Hippocampal formation (tissue), 2 donors: Measurements from ENCODE around the gene ANXA2.

Experiments
- DNase-seq, 2 donors: peaks; one replicate each; lab custom pipeline; 2025; lab: John Stamatoyannopoulos, UW

Gene ANXA2

DNA sequence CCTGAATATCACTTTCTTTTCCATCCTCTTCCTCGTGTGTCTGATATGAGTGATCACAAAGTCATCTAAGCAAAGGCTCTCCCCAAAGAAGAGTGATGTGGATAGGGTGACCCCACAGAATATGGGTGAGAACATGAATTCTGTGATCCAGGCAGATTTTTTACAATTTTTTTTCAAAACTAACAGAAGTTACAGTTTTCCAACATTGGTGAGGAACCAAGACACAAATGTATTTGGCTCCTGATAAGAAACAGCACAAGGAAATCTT lies 27.0 kb downstream of the ANXA2 start:
- no peak for DNase-seq

DNA sequence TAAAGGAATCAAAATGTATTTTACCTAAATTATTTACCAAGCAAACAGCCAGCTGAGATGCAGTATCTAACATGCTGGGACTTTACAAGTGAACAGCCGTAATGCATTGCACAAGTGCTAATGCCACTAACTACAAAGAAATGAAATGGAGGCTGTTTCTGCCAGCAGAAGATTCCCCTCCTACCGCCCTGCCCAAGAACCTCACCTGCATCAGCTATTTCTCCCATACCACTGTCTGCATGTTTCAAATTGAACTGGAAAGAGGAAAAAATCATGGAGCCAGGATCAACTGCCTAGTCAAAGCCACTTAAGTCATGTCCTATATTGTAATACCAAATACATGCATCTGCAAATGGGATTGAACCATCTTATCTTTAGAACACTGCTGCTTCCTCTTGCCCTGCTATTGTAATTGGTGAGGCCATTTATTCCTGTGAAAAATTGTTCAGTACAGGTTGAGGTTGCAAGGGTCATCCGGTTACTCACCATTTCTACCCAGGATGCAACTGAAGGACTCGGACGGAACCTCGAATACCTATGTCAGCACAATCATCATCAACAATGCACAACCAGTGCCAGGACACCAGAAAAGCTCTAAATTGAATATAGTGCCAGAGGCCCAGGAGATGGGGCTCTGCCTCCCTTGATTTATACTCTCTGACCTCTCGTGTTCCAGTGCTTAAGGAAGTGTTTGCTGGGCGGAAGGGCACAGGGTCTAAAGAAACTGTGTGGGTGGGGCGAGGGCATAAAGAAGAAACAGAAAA lies 27.5 kb downstream of the ANXA2 start:
- DNase-seq: no peak

DNA sequence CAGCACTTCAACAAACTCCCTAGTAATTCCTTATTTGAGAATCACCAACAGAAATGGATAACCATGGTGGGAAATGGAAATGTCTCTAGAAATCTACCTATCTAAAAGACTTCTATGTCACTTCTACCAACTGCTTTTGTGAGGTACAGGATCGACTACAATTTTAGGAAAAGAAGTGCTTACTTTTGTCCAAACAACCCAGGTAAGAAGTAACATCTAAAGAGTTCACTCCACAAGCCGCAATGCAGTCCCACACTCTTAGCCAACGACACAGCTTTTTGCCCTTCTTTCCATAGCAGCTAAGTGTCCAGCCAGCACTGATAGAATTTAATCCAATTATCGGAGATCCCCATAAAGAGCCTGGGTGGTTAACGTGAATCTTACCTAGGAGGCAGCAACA lies 28.1 kb downstream of the ANXA2 start:
- no peak for DNase-seq

DNA sequence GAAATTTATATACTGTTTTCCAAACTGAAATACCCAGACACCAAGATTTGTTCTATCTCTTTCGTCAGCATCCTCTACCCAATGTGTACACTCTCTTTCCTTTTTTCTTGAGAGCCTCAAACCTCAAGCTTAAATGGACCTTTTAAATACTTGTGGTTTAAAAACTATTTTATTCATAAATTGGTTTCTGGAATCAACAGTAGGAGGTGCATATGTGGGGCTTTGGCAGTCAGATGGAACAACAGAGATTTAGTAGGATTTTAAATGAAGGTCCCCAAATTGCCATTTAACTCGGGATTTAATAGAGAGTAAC lies 33.2 kb downstream of the ANXA2 start:
- DNase-seq: no peak

DNA sequence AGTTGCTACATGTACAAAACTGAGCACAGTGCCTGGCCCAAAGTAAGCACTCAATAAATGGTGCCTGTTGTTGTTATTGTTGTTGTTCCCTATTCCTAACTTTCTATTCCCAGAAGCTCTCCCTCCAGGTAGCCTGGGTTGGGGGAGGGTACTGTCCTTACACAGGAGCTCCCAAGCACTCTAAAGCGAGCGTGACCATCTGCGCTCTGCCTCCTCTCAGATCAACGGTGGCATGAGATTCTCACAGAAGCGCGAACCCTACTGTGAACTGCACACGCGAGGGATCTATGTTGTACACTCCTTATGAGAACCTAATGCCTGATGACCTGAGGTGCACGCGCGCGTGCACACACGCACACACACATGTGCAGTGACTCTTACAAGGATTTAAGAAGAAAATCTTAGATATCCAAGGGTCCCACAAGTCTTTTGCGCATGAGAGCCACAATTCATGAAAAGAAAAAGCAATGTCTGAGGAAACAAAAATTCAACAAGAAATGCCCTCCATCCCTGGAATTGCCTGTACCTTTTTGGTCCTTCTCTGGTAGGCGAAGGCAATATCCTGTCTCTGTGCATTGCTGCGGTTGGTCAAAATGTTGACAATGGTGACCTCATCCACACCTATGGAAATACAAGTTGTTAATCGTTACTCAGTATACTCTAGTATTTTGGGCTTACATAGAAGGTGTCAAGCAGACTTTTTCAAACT lies 33.7 kb downstream of the ANXA2 start:
- no peak for DNase-seq

DNA sequence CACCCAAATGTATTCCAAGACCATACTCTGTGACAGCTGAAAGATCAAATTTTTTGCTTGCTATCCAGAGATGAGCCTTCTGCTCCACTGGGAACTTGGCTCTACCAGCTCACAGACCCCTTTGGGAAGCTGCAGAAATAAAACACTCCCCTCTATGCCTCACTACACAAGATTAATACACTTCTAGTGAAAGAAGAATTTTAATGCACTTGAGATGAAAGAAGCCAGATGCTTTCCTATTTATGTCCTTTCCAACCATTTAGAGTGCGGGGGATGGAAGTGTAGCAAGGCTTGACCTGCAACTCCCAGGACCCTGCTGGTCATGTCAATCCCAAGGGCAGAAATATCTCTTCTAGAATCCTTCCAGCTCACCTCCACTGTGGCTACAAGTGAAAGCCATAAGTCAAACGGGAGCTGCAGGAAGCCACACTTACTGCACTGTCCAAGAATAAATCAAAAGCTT lies 34.7 kb downstream of the ANXA2 start:
- DNase-seq: no peak

DNA sequence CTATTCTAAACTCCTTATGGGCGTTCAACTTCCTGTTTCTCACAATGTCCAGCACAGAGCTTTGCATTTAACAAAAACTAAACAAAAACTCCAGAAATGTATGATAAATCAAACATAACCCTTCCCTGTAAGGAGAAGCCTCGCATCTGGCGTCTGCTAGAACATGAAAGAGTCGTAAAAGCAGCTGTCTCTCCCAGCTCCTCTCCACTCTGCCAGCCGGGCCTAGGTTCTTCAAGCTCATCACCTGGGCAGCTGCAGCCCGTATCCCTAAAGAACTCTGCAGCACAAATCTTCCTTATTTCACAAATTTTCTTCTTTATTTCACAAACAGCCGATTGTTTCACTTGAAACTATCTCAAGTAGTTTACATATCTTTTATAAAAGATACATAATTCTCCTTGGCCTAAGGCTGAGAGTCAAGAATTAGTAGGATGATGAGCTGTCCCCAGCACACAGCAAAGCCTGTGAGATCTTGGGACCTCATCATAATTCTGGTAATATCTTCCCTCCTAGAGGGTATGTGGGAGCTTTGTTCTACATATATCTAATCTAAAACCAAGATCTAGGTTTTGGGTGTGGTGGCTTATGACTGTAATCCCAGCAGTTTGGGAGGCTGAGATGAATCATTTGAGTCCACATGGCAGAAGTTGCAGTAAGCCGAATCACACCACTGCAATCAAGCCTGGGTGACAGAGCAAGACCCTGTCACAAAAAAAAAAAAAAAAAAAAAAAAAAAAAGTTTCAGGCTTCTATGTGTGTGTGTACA lies 35.3 kb downstream of the ANXA2 start:
- no peak for DNase-seq

DNA sequence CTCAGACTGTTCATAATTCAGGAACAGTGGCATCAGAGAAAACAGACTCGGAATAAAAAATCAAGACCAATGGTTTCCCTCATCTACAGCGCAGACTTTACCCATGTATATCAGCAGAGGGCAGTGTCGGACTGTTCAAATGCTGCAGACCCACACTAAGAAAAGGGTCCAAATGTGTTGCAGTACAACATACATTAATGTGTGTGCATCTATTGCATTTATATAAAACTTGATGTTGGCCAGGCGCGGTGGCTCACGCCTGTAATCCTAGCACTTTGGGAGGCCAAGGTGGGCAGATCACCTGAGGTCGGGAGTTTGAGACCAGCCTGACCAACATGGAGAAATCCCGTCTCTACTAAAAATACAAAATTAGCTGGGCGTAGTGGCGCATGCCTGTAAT lies 38.0 kb downstream of the ANXA2 start:
- DNase-seq: peak; percentile 47 to 61

DNA sequence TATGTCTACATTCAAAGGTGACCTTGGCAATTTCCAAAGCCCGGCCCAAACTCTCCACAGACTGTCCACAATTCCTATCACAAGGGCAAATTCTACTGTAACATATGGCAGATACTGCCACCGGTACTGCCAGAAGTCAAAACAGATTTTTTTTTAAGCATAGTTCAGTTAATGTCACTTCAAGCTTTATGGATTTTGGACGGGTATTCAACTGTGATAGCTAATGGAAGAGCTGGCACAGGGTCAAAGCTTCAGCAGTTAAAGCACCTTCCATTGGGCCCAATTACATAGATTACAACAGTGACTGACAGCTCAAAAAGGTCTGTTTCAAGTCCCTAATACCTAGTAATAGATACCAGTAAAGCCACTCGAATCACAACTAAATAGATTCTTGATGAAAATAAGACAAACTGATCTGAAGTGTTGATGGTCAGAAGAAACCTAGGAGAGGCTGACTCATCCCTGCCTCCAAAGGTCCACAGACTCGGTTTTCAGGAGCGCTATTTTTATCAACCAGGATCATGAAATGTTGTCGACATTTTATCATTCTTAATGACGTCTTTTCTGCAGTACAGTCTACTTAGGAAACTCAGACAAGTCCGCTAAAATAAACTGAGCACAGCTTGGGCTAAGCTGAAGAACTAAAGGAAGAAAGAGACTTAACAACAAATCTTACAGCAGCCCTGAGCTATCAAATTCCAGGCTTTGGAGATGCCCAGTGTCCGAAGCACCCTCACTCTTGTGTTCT lies 38.7 kb downstream of the ANXA2 start:
- DNase-seq: no peak

DNA sequence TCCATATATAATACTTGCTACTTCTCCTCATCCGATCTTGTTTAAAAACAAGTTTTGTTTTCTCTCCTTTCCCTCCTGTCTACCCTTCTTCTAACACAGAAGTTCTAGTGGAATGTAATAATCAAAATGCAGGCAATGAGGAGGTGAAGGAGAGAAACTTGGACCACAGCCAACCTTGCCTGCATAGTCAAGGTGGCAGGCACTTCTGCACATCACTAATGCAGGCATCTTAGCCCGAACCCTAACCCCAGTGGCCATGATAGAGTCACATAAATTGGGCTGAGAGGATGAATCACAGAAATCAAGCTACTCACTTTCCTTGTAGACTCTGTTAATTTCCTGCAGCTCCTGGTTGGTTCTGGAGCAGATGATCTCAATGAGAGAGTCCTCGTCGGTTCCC lies 41.0 kb downstream of the ANXA2 start:
- DNase-seq: no peak

DNA sequence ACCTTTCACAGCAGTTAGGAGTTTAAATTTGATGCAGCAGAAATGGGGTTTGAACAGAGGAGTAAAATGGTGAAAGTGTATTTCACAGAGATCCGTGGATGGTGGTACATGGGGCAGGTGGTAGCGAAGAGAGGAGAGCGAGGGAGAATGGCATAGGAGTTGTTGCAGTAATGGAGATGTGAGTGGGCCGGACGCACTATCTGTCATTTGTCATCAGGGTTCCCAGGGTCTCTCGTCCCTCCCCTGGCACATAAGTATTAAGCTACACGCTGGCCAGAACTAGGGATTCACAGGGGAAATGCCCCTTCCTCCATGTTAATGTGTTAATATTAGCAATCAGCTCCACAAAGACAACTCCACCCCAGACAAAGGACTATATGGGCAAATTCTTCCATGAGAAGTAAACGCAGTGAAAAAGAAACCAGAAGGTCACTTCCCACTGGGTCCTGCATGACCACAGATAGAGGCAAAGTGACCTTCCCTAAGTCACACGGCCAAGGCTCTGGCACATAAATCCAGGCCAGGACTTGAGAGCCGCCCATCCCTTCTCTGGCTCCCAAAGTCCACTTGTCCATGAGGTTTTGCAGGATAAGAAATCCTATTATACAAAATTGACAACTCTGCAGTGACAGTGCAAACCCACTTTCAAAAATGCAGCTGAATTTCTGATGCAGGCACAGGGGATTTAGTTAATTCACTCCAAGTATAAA lies 42.5 kb downstream of the ANXA2 start:
- no peak for DNase-seq

DNA sequence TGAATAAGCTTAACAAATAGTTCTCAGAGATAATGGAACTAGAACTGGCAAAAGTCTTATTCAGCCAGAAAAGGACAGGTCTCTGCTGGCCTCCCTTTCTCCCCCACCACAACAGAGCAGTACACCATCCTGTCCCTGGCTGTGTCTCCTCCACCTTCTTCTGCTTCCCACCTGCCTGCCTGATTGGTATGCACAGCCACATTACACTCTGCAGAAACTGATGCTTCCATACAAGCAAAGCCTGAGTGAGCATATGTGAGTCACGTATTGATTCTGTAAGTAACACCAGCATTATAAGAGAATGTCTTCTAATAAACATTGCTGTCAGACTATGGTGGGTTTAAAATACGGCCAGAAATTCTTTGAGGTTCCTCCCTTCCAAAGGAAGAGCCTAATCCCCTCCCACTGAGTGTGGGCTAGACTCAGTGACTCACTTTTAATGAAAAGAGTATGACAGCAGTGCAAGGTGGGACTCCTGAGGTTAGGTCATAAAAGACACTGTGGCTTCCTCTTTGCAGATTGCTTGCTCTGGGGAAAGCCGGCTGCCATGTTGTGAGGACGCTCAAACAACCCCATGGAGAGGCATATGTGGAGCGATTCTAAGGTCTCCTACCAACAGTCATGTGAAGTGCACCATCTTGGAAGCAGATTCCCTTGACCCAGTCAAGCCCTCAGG lies 44.4 kb downstream of the ANXA2 start:
- no peak for DNase-seq

DNA sequence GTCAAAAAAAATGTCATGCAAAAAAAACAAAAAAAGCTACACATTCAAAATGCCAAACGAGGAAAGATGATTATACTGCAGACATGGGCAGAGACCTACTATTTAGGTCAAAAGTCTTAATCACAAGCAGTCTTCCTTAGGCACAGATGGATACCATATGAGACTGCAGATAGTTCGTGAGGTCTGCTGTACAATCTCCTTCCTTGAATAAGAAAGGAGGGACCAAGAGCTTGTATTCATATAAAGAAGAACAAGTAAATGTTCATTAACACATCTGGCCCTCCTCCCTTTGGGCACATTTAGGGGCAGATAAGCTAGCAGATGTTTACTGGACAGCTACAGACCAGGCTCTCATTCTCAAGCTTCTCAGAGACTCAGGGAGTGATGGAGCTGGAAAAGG lies 45.3 kb downstream of the ANXA2 start:
- no peak for DNase-seq

DNA sequence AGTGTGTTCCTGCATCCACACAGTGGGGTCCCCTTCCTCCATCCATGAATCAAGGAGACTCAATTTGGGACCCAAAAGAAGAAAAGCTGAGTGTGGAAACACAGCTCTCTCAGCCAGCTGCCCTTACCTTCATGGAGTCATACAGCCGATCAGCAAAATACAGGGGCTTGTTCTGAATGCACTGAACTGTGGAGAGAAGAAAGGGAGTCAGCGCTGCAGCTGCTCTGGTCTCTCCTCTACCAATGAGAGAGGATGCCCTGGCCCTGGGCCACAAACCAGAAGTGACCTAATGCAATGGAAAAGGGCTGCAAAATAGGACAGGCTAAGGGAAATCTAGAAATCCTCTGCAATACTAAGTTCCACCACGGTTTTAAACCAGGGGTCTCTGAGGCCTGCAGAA lies 46.7 kb downstream of the ANXA2 start:
- no peak for DNase-seq

DNA sequence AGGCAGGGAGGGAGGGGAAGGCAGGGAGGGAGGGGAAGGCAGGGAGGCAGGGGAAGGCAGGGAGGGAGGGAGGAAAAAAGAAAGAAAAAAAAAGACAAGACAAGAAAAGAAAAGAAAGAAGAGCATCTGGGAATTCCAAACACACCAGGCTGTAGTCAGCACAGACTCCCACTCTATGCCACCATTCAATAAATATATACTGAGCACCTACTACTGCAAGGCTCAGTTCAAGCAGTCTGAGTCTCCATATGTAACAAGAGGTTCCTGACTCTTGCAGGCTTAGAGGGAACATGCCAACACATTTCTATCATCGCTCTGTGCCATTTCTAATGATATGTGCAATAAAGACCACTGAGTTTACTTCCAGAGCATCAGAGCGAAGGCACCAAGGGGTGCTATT lies 47.7 kb downstream of the ANXA2 start:
- DNase-seq: peak in 1 of 2 donors; percentile 49

DNA sequence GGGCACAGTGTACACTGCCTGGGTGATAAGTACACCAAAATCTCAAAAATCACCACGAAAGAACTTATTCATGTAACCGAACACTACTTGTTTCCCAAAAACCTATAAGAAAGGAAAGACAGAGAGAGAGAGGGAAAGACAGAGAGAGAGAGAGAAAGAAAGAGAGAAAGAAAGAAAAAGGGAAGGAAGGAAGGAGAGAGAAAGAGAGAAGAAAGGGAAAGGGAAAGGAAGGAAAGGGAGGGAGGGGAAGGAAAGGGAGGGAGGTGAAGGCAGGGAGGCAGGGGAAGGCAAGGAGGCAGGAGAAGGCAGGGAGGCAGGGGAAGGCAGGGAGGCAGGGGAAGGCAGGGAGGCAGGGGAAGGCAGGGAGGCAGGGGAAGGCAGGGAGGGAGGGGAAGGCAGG lies 48.2 kb downstream of the ANXA2 start:
- DNase-seq: no peak

DNA sequence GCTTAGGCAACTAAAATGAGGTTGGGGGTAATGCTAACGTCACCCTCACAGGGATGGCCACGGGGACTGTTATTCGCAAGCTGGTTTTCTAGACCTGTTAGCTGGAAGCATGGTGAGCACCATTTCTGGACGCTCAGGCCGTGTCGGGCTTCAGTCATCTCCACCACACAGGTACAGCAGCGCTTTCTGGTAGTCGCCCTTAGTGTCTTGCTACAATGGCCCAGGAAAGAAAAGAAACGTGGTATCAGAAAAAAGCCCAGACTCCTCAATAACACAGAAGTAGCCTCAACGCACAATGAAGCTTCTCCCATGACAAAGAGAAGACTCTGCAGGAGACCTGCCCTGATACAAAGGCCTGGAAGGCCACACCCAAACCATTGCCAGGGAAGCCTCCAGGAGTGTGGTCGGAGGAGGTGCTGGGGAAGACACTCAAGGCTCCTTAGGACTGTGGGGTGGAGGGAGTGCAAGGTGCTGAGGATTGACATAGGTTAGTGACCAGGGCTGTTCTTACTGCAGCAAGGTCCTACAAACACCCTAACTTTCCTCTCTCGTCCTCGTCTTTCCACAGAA lies 50.2 kb downstream of the ANXA2 start:
- no peak for DNase-seq

DNA sequence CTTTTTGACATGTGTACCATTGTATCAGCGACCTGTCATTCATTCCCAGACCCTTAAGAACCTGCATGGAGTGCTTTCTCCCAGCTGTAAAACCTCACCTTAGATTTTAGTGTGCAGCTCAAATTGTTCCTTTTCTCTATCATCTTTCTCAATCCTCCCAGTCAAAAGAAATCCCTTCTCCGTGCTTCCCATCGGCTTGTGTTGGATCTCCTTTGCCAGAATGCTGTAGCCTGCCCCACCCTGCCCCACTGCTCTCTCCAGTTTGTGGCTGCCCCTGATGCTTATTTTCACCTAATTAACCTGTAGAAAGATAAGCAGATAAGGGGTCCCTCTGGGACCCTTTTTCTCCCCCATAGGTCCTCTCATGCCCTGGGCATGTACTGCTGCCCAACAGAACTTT lies 51.1 kb downstream of the ANXA2 start:
- no peak for DNase-seq

DNA sequence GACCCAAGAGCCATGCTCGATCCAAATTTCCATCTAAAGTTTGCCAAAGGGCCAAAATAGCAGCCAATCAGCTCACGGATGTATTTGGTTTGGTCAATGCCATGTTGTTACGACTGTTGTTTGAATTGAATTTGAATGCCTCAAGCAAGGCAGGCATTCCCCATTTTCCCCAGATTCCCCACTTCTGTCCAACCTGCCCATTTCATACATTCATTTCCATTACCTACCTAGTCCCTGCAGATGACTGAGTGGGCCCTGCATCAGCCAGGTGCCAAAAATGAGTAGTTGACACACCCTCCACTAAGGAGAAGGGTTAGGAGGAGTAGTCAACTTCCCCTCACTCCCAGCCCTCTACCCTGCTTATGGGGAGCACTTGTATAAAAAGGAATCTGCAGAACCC lies 51.7 kb downstream of the ANXA2 start:
- DNase-seq: no peak

DNA sequence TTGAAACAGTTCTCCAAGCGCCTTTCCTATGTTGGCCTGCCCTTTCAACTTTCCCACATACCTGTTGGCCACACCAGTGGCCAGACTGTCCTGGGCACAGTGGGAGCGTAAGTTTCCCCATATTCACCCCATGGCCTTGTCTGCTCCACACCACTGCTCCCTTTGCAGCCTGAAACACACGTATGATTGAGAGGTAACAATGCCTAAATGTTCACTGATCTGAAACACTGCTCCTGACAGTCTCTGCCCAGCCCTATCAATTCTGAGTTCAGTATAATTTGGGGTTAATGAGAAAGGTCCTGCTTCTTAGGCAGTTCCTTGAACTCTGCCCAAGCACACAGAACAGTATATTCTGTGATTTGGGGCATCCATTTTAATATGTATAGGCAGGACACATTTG lies 52.2 kb downstream of the ANXA2 start:
- DNase-seq: no peak

DNA sequence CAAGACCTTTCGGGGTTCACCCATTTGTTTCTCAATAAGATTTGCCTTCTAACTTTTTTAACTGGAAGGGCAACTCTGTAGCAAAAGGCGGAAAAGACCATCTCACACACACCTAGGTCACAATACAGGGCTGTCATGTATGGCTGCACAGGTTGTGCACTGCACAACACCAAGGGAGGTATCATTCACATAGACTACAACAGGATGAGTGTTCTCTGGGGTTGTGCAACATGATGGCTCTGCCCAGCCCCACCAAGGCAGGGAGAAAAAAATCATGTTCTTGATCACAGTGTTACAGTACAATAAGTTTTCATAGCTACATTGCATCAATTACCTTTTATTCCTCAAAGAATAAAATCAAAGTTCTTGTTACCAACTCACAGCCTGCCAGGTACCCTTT lies 52.8 kb downstream of the ANXA2 start:
- DNase-seq: no peak
